SJSA1 (cell line): Measurements from ENCODE around the gene NRF1. TPM values are rescaled to one million over a fixed set of nuclear protein-coding genes. Genes with fewer than 3 reads are reported as not detected.

Source experiments
- DNase-seq, 2 experiments: peaks; one replicate each; pipeline ENCODE4 v3.0.0-alpha.2; 2015 to 2020; ENCODE audit warnings: low spot score in 2 of 2, low read depth in 1 of 2
- H3K27ac ChIP-seq: fragments of 250-450 bp; sonication (Bioruptor Pico); 2 replicates; pipeline ENCODE4 v1.5.1; 2020; ENCODE audit warnings: mild to moderate bottlenecking, moderate library complexity
- H3K27me3 ChIP-seq: fragments of 250-450 bp; sonication (Bioruptor Pico); replicated peaks from 2 replicates; pipeline ENCODE4 v1.5.1; 2020; ENCODE audit warnings: mild to moderate bottlenecking, moderate library complexity
- H3K36me3 ChIP-seq: fragments of 250-450 bp; sonication (Bioruptor Pico); 2 replicates; pipeline ENCODE4 v1.5.1; 2020; ENCODE audit warnings: mild to moderate bottlenecking
- H3K4me1 ChIP-seq: fragments of 250-450 bp; sonication (Bioruptor Pico); replicated peaks from 2 replicates; pipeline ENCODE4 v1.6.1; 2021; ENCODE audit warnings: mild to moderate bottlenecking
- H3K4me3 ChIP-seq: fragments of 250-450 bp; sonication (Bioruptor Pico); 2 replicates; pipeline ENCODE4 v1.5.1; 2020; ENCODE audit warnings: mild to moderate bottlenecking
- H3K9me3 ChIP-seq: fragments of 250-450 bp; sonication (Bioruptor Pico); replicated peaks from 2 replicates; pipeline ENCODE4 v1.5.1; 2020; ENCODE audit warnings: mild to moderate bottlenecking
- total RNA-seq: library from RNA; depleted of rRNA; stranded (reverse); fragments of >200 nt; shearing (Covaris generic); gene quantifications from 2 replicates; pipeline ENCODE4 v1.2.3, GENCODE V29; 2014

The NRF1 gene
- total RNA-seq, 1 experiment from 2014 or later, result 20.9 TPM

DNA sequence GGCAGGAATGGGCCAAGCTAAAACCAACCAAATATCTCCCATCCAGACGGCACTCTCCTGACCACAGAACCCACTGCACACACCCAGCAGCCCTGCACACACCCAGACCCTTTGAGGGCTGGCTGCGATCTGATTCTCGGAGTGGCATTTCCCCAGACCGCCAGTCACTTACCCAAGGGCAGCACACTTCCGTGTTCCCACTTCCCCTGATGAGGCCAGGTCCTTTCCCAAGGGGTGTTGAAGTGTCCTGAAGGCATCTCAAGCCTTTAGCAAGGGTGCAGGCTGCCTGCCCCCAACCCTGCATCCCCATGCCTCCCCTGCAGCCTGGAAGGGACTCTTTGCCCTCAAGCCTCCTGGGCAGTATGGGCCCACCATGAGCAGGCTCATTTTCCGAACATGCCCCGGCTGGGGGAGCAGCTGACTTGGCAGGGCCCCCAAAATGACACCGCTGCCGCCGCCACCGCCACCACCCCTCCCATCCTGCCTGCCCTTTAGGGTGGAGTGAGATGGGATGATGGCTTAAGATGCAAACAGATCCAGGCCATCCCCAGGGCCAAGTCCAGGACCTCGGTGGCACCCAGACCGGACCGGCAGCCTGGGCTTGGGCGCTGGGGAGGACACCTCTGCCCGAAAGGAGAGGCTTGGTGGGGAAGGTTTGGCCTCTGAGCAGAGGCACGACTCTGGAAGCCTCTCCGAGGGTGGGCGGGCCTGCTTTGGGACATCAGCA lies 159.8 kb downstream of the NRF1 start:
- DNase-seq, result no peak
- Histone ChIP-seq H3K4me1 (no peaks in the 10 kb centered on the region), H3K4me3 (no peak overlapping the region), H3K27ac (no peak overlapping the region), H3K36me3 (no peaks in the 10 kb centered on the region), H3K27me3 (no peaks in the 10 kb centered on the region), H3K9me3 (no peaks in the 10 kb centered on the region)

DNA sequence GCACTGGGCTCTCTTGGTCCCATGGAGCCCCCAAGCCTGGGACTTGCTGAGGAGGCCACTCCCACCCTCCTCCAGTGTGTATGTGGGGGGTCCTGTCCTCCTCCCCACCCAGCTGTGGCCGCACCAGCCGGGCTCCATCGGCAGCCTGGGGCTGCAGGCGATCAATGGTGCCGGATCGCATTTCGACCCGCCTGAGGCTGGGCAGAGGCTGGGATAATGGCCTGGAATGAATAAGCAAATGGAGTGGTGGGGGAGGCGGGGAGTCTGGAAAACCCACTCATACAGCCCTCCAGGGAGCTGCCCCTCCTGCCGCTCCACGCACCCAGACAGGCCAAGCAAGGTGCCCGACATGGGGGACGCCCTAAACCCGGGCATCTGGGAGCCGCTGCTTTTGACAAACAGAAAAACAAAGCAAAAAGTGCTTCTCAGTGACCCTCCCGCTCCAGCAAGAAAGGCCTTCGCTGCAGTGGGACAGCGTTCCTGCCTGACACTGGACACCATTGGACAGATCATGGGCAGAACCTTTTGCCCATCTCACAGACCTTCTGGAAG lies 160.5 kb downstream of the NRF1 start:
- Histone ChIP-seq H3K9me3 (no peaks in the 10 kb centered on the region), H3K4me3 (no peak overlapping the region), H3K27me3 (no peaks in the 10 kb centered on the region), H3K36me3 (no peaks in the 10 kb centered on the region), H3K4me1 (no peaks in the 10 kb centered on the region), H3K27ac (no peak overlapping the region)
- DNase-seq, result no peak

- Histone ChIP-seq H3K9me3 (no peaks in the 10 kb centered on the region), H3K27me3 (no peaks in the 10 kb centered on the region), H3K4me3 (no peak overlapping the region), H3K27ac (no peak overlapping the region), H3K36me3 (no peaks in the 10 kb centered on the region), H3K4me1 (no peaks in the 10 kb centered on the region)
- no peak for DNase-seq
These were observed 161.2 kb downstream of the NRF1 start for GRCh38 chr7:129772646-129773280.

GRCh38 chr7:129773328-129773731 lies 161.8 kb downstream of the NRF1 start:
- no peak overlapping the region for H3K4me3 ChIP-seq
- no peaks in the 10 kb centered on the region; the same call in 1 of the 2 replicates for H3K4me1 ChIP-seq
- H3K27me3 ChIP-seq, result no peaks in the 10 kb centered on the region
- H3K27ac ChIP-seq, result no peak overlapping the region
- H3K9me3 ChIP-seq, result no peaks in the 10 kb centered on the region
- no peak for DNase-seq
- no peaks in the 10 kb centered on the region for H3K36me3 ChIP-seq

DNA sequence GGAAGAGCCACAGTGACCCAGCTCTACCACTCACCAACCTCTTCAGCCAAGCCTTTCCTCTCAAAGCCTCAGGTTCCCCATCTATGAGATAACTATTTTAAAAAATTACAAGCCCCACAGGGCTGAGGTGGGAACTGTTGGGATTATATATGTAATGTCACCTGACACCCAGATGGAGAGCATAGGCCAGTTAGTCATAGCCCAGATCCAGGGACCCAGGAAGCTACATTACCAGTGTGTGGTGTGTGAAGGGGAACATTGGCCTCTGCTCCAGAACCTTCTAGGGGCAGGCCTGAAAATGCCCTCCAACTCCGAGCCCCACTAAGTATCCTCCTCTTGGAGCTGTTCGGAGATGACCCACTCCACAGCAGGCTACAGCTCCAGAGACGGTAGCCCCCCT lies 162.4 kb downstream of the NRF1 start:
- Histone ChIP-seq H3K4me3 (no peak overlapping the region), H3K27ac (no peak overlapping the region), H3K36me3 (no peaks in the 10 kb centered on the region), H3K9me3 (no peaks in the 10 kb centered on the region), H3K4me1 (peaks cover 2% of the 10 kb centered on the region), H3K27me3 (no peaks in the 10 kb centered on the region)
- no peak for DNase-seq

DNA sequence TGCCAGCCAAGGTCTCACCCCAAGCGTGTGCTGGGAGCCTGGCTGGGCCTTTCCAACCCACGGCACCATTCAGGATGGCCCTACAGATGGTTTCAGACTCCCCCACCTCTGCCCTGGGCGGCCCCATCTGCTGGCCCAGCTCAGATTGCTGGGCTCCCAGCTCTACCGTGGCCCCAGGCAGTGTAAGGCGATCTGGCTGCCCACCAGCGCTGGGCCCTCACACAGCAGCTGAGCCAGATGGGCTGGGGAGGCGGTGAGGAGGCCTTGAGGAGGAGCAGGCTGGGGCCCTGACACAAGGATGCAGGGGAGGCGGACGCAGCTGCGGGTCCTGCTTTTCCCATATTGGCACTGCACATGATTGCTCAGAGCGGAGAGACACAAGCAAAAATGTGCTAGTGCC lies 162.8 kb downstream of the NRF1 start:
- Histone ChIP-seq H3K4me3 (no peak overlapping the region), H3K27ac (no peak overlapping the region), H3K4me1 (peaks cover 7% of the 10 kb centered on the region), H3K27me3 (no peaks in the 10 kb centered on the region; the same call in 1 of the 2 replicates), H3K36me3 (no peaks in the 10 kb centered on the region), H3K9me3 (no peaks in the 10 kb centered on the region)
- DNase-seq, result no peak

- H3K27me3 ChIP-seq, result no peaks in the 10 kb centered on the region; the same call in 1 of the 2 replicates
These were observed 163.6 kb downstream of the NRF1 start for GRCh38 chr7:129774871-129775694.

GRCh38 chr7:129775695-129776361 lies 164.3 kb downstream of the NRF1 start:
- Histone ChIP-seq H3K9me3 (no peaks in the 10 kb centered on the region), H3K4me3 (no peak overlapping the region), H3K27me3 (peaks cover 6% of the 10 kb centered on the region), H3K27ac (no peak overlapping the region), H3K4me1 (peaks cover 15% of the 10 kb centered on the region), H3K36me3 (no peaks in the 10 kb centered on the region)
- no peak for DNase-seq

More at GRCh38 chr7:129774871-129775694, 163.6 kb downstream of the NRF1 start:
- H3K4me1 ChIP-seq, result peaks cover 8% of the 10 kb centered on the region
- no peaks in the 10 kb centered on the region for H3K9me3 ChIP-seq
- H3K36me3 ChIP-seq, result no peaks in the 10 kb centered on the region
- no peak for DNase-seq
- H3K27ac ChIP-seq, result no peak overlapping the region
- no peak overlapping the region for H3K4me3 ChIP-seq

DNA sequence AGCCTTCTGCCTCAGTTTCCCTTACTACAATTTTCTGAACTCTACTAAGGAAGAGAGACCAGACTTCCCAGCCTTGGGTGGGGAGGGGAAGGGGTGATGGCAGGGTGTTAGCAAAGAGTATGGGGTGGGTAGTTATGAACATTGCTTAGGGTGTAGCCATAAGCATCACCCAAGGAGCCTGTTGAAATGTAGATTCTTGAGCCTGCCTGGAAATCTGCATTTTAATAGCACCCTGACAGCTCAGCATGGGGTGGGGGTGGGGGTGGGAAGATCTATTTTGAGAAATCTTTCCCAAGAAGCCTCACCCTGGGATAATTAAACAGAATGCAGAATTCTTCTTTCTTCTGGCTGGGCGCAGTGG lies 164.8 kb downstream of the NRF1 start:
- H3K27me3 ChIP-seq, result peaks cover 11% of the 10 kb centered on the region
- peaks cover 20% of the 10 kb centered on the region for H3K4me1 ChIP-seq
- H3K9me3 ChIP-seq, result no peaks in the 10 kb centered on the region
- no peaks in the 10 kb centered on the region for H3K36me3 ChIP-seq
- no peak for DNase-seq
- H3K4me3 ChIP-seq, result no peak overlapping the region
- H3K27ac ChIP-seq, result no peak overlapping the region

DNA sequence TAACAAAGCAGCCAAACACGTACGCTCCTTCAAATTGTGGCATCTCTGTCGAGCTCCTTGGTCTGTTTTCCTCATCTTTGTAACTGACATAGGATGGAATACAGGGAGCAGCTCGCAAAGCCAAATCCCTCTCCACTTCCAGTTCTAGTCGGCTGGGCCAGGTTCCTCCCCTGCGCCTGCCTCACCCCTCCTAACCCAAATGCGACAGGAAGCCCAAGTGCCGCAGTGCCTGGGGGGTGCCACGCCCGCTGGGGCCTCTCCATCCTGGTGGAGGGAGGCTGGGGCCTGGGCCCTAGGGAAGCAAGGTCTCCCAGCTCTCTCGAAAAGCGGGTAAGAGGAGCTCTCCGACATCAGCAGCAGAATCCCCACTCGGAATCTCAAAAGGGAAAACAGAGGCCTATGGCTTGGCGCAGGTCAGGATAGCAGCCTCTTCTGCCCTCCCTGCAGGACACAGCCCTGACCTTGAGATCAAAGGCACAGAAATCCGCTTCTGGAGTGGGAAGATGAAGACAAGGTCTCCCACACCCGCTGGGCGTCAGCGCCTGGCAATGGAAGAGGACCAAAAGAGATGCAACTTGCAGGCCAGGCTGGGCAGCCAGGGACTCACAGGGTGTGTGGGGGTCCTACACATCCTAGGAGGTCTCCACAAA lies 165.8 kb downstream of the NRF1 start:
- Histone ChIP-seq H3K27ac (no peak overlapping the region), H3K27me3 (peaks cover 21% of the 10 kb centered on the region), H3K4me3 (no peak overlapping the region), H3K4me1 (peaks cover 27% of the 10 kb centered on the region), H3K9me3 (0 out of 2 replicates have a peak, but pooled peaks cover 7% of the 10 kb centered on the region), H3K36me3 (no peaks in the 10 kb centered on the region)
- DNase-seq, result no peak

DNA sequence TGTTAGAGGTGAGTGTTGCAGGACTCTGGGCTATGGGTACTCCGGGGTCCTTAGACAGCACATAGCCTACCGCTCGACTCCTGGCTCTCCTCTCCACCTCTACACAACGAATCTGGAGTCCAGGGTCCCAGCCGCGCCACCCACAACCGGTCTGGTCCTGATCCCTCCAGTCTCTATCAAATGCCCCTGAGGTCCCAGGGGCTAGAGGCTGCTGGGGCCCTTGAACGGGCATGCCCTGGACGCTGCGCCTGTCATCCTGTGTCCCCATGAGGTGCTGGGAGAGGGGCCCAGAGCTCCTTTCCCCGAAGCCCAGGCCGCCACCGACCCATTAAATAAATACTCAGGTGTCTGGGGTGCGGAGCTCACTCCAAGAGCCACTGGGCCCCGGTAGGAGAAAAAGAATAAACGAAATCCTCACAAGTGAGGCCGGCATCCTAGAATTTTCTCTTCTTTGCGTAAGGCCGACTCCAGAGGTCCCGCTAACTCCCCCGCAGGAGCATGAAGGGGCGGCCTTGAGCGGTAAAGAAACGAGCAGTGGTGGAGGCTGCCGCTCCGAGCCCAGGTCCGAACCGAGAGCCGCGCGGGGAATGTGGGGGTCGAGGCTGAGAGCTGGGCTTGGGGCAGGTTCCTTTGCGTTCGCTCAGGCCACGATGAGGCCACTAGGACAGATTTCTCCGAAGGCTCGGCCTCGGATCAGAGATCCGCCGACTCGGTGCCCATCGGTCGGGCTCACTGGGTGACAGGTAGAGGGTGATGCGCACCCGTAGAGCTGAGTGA lies 166.7 kb downstream of the NRF1 start:
- no peak overlapping the region for H3K27ac ChIP-seq
- H3K27me3 ChIP-seq, result peaks cover 30% of the 10 kb centered on the region
- no peaks in the 10 kb centered on the region for H3K36me3 ChIP-seq
- H3K4me3 ChIP-seq, result no peak overlapping the region
- DNase-seq, result no peak
- peaks cover 15% of the 10 kb centered on the region; the same call in 1 of the 2 replicates for H3K9me3 ChIP-seq
- H3K4me1 ChIP-seq, result peaks cover 27% of the 10 kb centered on the region

- H3K4me3 ChIP-seq, result peak overlapping the region; percentile 54
- DNase-seq, result peak in 1 of 2 experiments; percentile 19
- H3K9me3 ChIP-seq, result peaks cover 15% of the 10 kb centered on the region; the same call in 1 of the 2 replicates
- no peaks in the 10 kb centered on the region for H3K36me3 ChIP-seq
- H3K27me3 ChIP-seq, result peaks cover 34% of the 10 kb centered on the region
- peaks cover 27% of the 10 kb centered on the region for H3K4me1 ChIP-seq
- H3K27ac ChIP-seq, result no peak overlapping the region
These were observed 167.5 kb downstream of the NRF1 start for GRCh38 chr7:129778770-129779601.
